HCT116 (cell line): ENCODE measurements around the gene PAX2.

ENCODE experiments used
- POLR2A ChIP-seq: IDR thresholded peaks from 2 replicates; pipeline ENCODE4 v1.7.0; 2011; ENCODE audit warnings: borderline replicate concordance; ENCODE audit not compliant: insufficient read depth, insufficient read length; ENCODE audit errors: extremely low read depth
- POLR2AphosphoS5 ChIP-seq: IDR thresholded peaks from 2 replicates; pipeline ENCODE4 v1.6.1; 2011; ENCODE audit warnings: mild to moderate bottlenecking, low read depth, low read length, moderate library complexity
- RAD21 ChIP-seq: IDR thresholded peaks from 2 replicates; pipeline ENCODE4 v1.6.1; 2012; ENCODE audit warnings: low read depth, mild to moderate bottlenecking
- SIN3A ChIP-seq: IDR thresholded peaks from 2 replicates; pipeline ENCODE4 v1.6.1; 2012; ENCODE audit warnings: low read depth
- SP1 ChIP-seq: IDR thresholded peaks from 2 replicates; pipeline ENCODE4 v1.6.1; 2012; ENCODE audit warnings: low read depth
- YY1 ChIP-seq: IDR thresholded peaks from 2 replicates; pipeline ENCODE4 v1.6.1; 2011; ENCODE audit warnings: low read length, low read depth, moderate library complexity, mild to moderate bottlenecking; ENCODE audit not compliant: insufficient replicate concordance; ENCODE audit errors: extremely low read depth
- TF ChIP-seq, protein P1 (sequence below), 3 experiments: fragments of 200-600 bp in 1 of 3; sonication (generic) in 1 of 3; IDR thresholded peaks in 2 of 3; conservative IDR thresholded peaks in 1 of 3; 2 replicates each; pipeline ENCODE4 v1.5.1; 2012 to 2017; ENCODE audit warnings: low read depth in 2 of 3, low read length in 2 of 3, antibody characterized with exemption in 1 of 3, borderline replicate concordance in 1 of 3, control low read depth in 1 of 3, mild to moderate bottlenecking in 1 of 3, mixed read lengths in 1 of 3, mixed run types in 1 of 3, moderate library complexity in 1 of 3; ENCODE audit not compliant: insufficient read depth in 1 of 3
- TF ChIP-seq, protein P2 (sequence below): IDR thresholded peaks from 2 replicates; pipeline ENCODE4 v1.6.1; 2012
- TF ChIP-seq, protein P3 (sequence below): IDR thresholded peaks from 2 replicates; pipeline ENCODE4 v1.6.1; 2012; ENCODE audit warnings: low read depth

DNA sequence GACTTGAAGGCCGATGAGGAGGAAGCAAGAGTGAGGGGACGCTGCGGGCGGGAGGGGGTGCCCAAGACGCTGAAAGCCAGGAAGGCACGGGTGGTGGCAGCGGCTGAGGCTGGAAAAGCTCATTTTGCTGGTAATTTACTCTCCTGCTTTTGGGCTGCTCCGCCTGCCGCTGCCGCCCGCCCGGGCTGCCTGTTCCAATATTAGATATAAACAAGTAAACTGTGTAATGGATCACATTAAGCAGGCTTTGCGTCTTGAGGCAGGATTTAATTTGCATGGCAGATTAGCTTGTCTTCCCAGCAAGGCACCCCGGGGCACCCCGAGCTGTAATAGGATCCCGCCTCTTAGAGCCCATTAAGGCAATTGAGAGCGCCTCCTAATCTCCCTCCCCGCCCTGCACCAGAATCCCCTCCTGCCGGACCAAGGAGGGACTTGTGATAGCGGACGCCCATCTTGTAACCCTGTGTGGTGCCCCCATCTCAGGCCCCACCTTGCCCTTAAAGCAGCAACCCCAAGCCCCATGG is 121.3 kb downstream of the PAX2 start:
- TF ChIP-seq, protein P1, sequence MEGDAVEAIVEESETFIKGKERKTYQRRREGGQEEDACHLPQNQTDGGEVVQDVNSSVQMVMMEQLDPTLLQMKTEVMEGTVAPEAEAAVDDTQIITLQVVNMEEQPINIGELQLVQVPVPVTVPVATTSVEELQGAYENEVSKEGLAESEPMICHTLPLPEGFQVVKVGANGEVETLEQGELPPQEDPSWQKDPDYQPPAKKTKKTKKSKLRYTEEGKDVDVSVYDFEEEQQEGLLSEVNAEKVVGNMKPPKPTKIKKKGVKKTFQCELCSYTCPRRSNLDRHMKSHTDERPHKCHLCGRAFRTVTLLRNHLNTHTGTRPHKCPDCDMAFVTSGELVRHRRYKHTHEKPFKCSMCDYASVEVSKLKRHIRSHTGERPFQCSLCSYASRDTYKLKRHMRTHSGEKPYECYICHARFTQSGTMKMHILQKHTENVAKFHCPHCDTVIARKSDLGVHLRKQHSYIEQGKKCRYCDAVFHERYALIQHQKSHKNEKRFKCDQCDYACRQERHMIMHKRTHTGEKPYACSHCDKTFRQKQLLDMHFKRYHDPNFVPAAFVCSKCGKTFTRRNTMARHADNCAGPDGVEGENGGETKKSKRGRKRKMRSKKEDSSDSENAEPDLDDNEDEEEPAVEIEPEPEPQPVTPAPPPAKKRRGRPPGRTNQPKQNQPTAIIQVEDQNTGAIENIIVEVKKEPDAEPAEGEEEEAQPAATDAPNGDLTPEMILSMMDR (IDR thresholded peaks at IDR 0.05 in 2 of 3, conservative IDR thresholded peaks at IDR 0.05 in 1 of 3; ENCODE audit: borderline replicate concordance in 1 of 3, insufficient read depth in 1 of 3, low read depth in 2 of 3, low read length in 2 of 3): no peak
- TF ChIP-seq POLR2AphosphoS5 (no peak), RAD21 (no peak), SIN3A (no peak), YY1 (no peak), POLR2A (no peak), SP1 (no peak)
- TF ChIP-seq, protein P2, sequence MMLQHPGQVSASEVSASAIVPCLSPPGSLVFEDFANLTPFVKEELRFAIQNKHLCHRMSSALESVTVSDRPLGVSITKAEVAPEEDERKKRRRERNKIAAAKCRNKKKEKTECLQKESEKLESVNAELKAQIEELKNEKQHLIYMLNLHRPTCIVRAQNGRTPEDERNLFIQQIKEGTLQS: no peak
- TF ChIP-seq, protein P3, sequence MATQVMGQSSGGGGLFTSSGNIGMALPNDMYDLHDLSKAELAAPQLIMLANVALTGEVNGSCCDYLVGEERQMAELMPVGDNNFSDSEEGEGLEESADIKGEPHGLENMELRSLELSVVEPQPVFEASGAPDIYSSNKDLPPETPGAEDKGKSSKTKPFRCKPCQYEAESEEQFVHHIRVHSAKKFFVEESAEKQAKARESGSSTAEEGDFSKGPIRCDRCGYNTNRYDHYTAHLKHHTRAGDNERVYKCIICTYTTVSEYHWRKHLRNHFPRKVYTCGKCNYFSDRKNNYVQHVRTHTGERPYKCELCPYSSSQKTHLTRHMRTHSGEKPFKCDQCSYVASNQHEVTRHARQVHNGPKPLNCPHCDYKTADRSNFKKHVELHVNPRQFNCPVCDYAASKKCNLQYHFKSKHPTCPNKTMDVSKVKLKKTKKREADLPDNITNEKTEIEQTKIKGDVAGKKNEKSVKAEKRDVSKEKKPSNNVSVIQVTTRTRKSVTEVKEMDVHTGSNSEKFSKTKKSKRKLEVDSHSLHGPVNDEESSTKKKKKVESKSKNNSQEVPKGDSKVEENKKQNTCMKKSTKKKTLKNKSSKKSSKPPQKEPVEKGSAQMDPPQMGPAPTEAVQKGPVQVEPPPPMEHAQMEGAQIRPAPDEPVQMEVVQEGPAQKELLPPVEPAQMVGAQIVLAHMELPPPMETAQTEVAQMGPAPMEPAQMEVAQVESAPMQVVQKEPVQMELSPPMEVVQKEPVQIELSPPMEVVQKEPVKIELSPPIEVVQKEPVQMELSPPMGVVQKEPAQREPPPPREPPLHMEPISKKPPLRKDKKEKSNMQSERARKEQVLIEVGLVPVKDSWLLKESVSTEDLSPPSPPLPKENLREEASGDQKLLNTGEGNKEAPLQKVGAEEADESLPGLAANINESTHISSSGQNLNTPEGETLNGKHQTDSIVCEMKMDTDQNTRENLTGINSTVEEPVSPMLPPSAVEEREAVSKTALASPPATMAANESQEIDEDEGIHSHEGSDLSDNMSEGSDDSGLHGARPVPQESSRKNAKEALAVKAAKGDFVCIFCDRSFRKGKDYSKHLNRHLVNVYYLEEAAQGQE: no peak
